OCI-LY7 (cell line): ENCODE data around the gene VIT. TPM values are rescaled to one million over a fixed set of nuclear protein-coding genes. Genes with fewer than 3 reads are reported as not detected.

Experiments used
- BruUV-seq: library from RNA; stranded (reverse); fragments of 400-500 nt; replicated peaks from 2 replicates; lab custom pipeline; 2021; lab: Mats Ljungman, UMichigan
- CTCF ChIA-PET: fragments of 300-600 bp; sonication (Branson Sonifier 250); formaldehyde crosslinking; loops from one replicate; lab custom pipeline; 2022; ENCODE audit warnings: antibody characterized with exemption; ENCODE audit not compliant: unreplicated experiment; lab: Charles Lee
- POLR2A ChIA-PET: fragments of 300-600 bp; sonication (Branson Sonifier 250); formaldehyde crosslinking; loops from one replicate; lab custom pipeline; 2022; ENCODE audit warnings: antibody characterized with exemption; lab: Charles Lee
- DNase-seq: peaks from one replicate; pipeline ENCODE4 v3.0.0-alpha.2; 2015; ENCODE audit warnings: low spot score
- H2AFZ ChIP-seq: fragments of 200-600 bp; sonication (generic), shearing (Covaris generic); 2 replicates; pipeline ENCODE4 v1.6.1; 2014; ENCODE audit warnings: mild to moderate bottlenecking, antibody characterized with exemption, low read length, moderate library complexity
- H3K27ac ChIP-seq: fragments of 200-600 bp; sonication (generic); 2 replicates; pipeline ENCODE4 v1.5.1; 2014; ENCODE audit warnings: mixed run types, low read depth, mild to moderate bottlenecking, moderate library complexity, low read length, inconsistent platforms; ENCODE audit not compliant: poor library complexity, severe bottlenecking
- H3K36me3 ChIP-seq: fragments of 200-600 bp; sonication (generic); 2 replicates; pipeline ENCODE4 v1.6.1; 2014; ENCODE audit warnings: mild to moderate bottlenecking, antibody characterized with exemption, low read length, moderate library complexity, mixed read lengths; ENCODE audit not compliant: insufficient read depth
- H3K4me1 ChIP-seq: fragments of 200-600 bp; sonication (generic); 2 replicates; pipeline ENCODE4 v1.5.1; 2014; ENCODE audit warnings: mild to moderate bottlenecking, low read length; ENCODE audit not compliant: insufficient read depth, poor library complexity, severe bottlenecking
- H3K4me2 ChIP-seq: fragments of 200-600 bp; sonication (generic); 2 replicates; pipeline ENCODE4 v1.6.1; 2014; ENCODE audit warnings: mild to moderate bottlenecking, low read length
- H3K4me3 ChIP-seq: fragments of 200-600 bp; sonication (generic); 2 replicates; pipeline ENCODE4 v1.5.1; 2014; ENCODE audit warnings: mild to moderate bottlenecking, low read depth, low read length; ENCODE audit not compliant: poor library complexity, severe bottlenecking
- H3K79me2 ChIP-seq: fragments of 200-600 bp; sonication (generic); 2 replicates; pipeline ENCODE4 v1.6.1; 2016; ENCODE audit warnings: low read depth, mild to moderate bottlenecking, low read length, moderate library complexity, mixed read lengths; ENCODE audit not compliant: insufficient read depth
- H3K9me2 ChIP-seq: fragments of 200-600 bp; sonication (generic); 2 replicates; pipeline ENCODE4 v1.6.1; 2016; ENCODE audit warnings: mild to moderate bottlenecking, low read length, mixed read lengths; ENCODE audit not compliant: insufficient read depth
- H3K9me3 ChIP-seq: fragments of 200-600 bp; sonication (generic); 2 replicates; pipeline ENCODE4 v1.6.1; 2014; ENCODE audit warnings: mild to moderate bottlenecking, mixed run types, low read length, mixed read lengths
- H4K20me1 ChIP-seq: fragments of 200-600 bp; sonication (generic); 2 replicates; pipeline ENCODE4 v1.6.1; 2014; ENCODE audit warnings: mild to moderate bottlenecking, antibody characterized with exemption, low read length, moderate library complexity, mixed read lengths; ENCODE audit not compliant: insufficient read depth
- CTCF ChIP-seq: fragments of 200-600 bp; sonication (generic); conservative IDR thresholded peaks from 2 replicates; pipeline ENCODE4 v1.5.1; 2014; ENCODE audit warnings: mild to moderate bottlenecking, antibody characterized with exemption, low read length, moderate library complexity, mixed read lengths
- EZH2phosphoT487 ChIP-seq: fragments of 200-600 bp; sonication (generic); IDR thresholded peaks from 2 replicates; pipeline ENCODE4 v1.6.1; 2018; ENCODE audit warnings: low read depth, borderline replicate concordance, mild to moderate bottlenecking, mixed run types, antibody characterized with exemption, low read length, moderate library complexity, mixed read lengths
- intact Hi-C: fragments of 100-400 bp; cut with micrococcal nuclease; formaldehyde crosslinking; loops from one replicate; pipeline ENCODE4 v1.10.0; 2022; ENCODE audit not compliant: unreplicated experiment
- total RNA-seq, 2 experiments: library from RNA; depleted of rRNA in 1 of 2; stranded (reverse); fragments of >200 nt in 1 of 2; shearing (Covaris generic) in 1 of 2; gene quantifications; 2 replicates each; pipeline ENCODE4 v1.2.3, GENCODE V29; 2014 to 2022

The VIT gene
- total RNA-seq, 2 experiments from 2014 or later: not detected

DNA sequence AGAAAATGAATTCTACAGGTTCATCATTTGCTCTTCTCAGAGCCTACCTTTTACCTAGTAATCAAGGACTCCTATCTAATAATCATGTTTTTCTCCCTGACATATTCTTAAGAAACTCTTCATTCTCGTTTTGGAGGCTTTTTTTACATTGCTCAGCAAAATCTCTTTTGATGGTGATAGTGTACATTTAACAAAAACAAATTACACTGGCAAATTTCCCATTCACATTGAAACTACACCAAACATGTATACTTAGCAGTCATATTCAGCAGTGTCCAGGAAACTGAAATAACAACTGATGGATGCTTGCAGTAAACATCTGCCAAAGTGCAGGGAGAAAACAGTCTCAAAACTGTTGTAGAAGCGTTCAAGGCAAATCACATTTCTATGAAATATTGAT is 4.4 kb upstream of the VIT start:
- DNase-seq: no peak
- Histone ChIP-seq H4K20me1 (no peaks in the 10 kb centered on the region), H3K36me3 (no peaks in the 10 kb centered on the region), H3K9me3 (no peaks in the 10 kb centered on the region), H3K4me2 (no peak overlapping the region), H3K9me2 (no peaks in the 10 kb centered on the region), H3K4me1 (no peaks in the 10 kb centered on the region), H3K4me3 (no peak overlapping the region), H3K27ac (no peak overlapping the region), H2AFZ (no peak overlapping the region), H3K79me2 (no peaks in the 10 kb centered on the region)
- intact Hi-C loops: no loop called here
- CTCF ChIA-PET: no interaction called here
- TF ChIP-seq CTCF (no peak), EZH2phosphoT487 (no peak)
- no TSS peak for BruUV-seq
- POLR2A ChIA-PET: no interaction called here

GRCh38 chr2:36693825-36694224 is 2.7 kb upstream of the VIT start:
- TF ChIP-seq EZH2phosphoT487: no peak
- TF ChIP-seq CTCF: no peak
- Histone ChIP-seq H3K27ac (no peak overlapping the region), H3K4me2 (no peak overlapping the region), H3K4me3 (no peak overlapping the region), H3K9me2 (no peaks in the 10 kb centered on the region), H3K36me3 (no peaks in the 10 kb centered on the region), H2AFZ (no peak overlapping the region), H3K9me3 (no peaks in the 10 kb centered on the region), H3K79me2 (no peaks in the 10 kb centered on the region), H4K20me1 (no peaks in the 10 kb centered on the region), H3K4me1 (no peaks in the 10 kb centered on the region)
- intact Hi-C loops: no loop called here
- DNase-seq: no peak
- no TSS peak for BruUV-seq
- CTCF ChIA-PET: no interaction called here
- POLR2A ChIA-PET: interaction anchor here (0.9 kb wide), 1 partner anchor 9 kb away, joined by 3 read pairs; no protein-coding TSS in a partner anchor

GRCh38 chr2:36695746-36696415 is 626 bp upstream of the VIT start:
- Histone ChIP-seq H3K4me1 (no peaks in the 10 kb centered on the region), H3K4me3 (no peak overlapping the region), H3K9me3 (no peaks in the 10 kb centered on the region), H3K4me2 (no peak overlapping the region), H3K27ac (no peak overlapping the region), H3K9me2 (no peaks in the 10 kb centered on the region), H3K36me3 (no peaks in the 10 kb centered on the region), H2AFZ (no peak overlapping the region), H3K79me2 (no peaks in the 10 kb centered on the region), H4K20me1 (no peaks in the 10 kb centered on the region)
- ChIA-PET CTCF (no interaction called here), POLR2A (interaction anchor here (1.2 kb wide), 1 partner anchor 11 kb away, joined by 6 read pairs; no protein-coding TSS in a partner anchor)
- DNase-seq: no peak
- no peak for TF ChIP-seq EZH2phosphoT487
- no peak for TF ChIP-seq CTCF
- intact Hi-C loops: no loop called here
- no TSS peak for BruUV-seq
